GM12878 (cell line): Measurements from ENCODE around the gene CHST13. TPM values are rescaled to one million over a fixed set of nuclear protein-coding genes. Genes with fewer than 3 reads are reported as not detected.

ENCODE experiments used
- ATAC-seq: fragments of 200-7000 bp; cut with Tn5 transposase; 3 replicates; pipeline ENCODE4 v1.9.1; 2020; ENCODE audit warnings: mild to moderate bottlenecking, moderate library complexity
- BruUV-seq: library from RNA; stranded (reverse); fragments of 400-500 nt; replicated peaks from 2 replicates; lab custom pipeline; 2021; lab: Mats Ljungman, UMichigan
- CTCF ChIA-PET: fragments of 300-600 bp; sonication (Branson Sonifier 250); formaldehyde crosslinking; extraction: SDS; loops from one replicate; lab custom pipeline; 2021; ENCODE audit warnings: inconsistent platforms; lab: Yijun Ruan, JAX
- POLR2A ChIA-PET: fragments of 350-600 bp; formaldehyde crosslinking; extraction: SDS; loops from one replicate; lab custom pipeline; 2021; ENCODE audit warnings: inconsistent platforms; lab: Charles Lee
- RAD21 ChIA-PET: fragments of 300-600 bp; sonication (Branson Sonifier 250); formaldehyde crosslinking; loops from one replicate; lab custom pipeline; 2023; ENCODE audit warnings: antibody characterized with exemption; ENCODE audit not compliant: unreplicated experiment; lab: Charles Lee
- SMC1A ChIA-PET: fragments of 300-600 bp; sonication (Branson Sonifier 250); formaldehyde crosslinking; loops from one replicate; lab custom pipeline; 2023; ENCODE audit not compliant: unreplicated experiment, uncharacterized antibody; lab: Charles Lee
- DNase-seq: peaks from one replicate; pipeline ENCODE4 v3.0.0-alpha.2; 2011; ENCODE audit warnings: low read depth, low spot score
- FAIRE-seq: peaks from 3 replicates; lab custom pipeline; 2011; peaks lifted over from hg19 to GRCh38; lab: Jason Lieb, UNC
- H2AFZ ChIP-seq: 2 replicates; pipeline ENCODE4 v1.6.0; 2011; ENCODE audit warnings: low read depth, low read length, control low read depth; ENCODE audit not compliant: control insufficient read depth
- H3K27ac ChIP-seq: 2 replicates; pipeline ENCODE4 v1.5.1; 2011; ENCODE audit warnings: control low read depth; ENCODE audit not compliant: control insufficient read depth, insufficient read depth
- H3K27me3 ChIP-seq, 2 experiments: replicated peaks in 1 of 2; 2 replicates each; pipeline versions ENCODE4 v1.6.0 to v1.6.1; 2011; ENCODE audit warnings: low read length in 1 of 2; ENCODE audit not compliant: control insufficient read depth in 2 of 2, insufficient read depth in 2 of 2
- H3K36me3 ChIP-seq, 2 experiments: 2 replicates each; pipeline ENCODE4 v1.5.1; 2011; ENCODE audit warnings: low read length in 1 of 2; ENCODE audit not compliant: control insufficient read depth in 2 of 2, insufficient read depth in 2 of 2
- H3K4me1 ChIP-seq: 2 replicates; pipeline ENCODE4 v1.6.1; 2011; ENCODE audit warnings: mild to moderate bottlenecking, low read length, moderate library complexity, mixed read lengths; ENCODE audit not compliant: control insufficient read depth, insufficient read depth
- H3K4me2 ChIP-seq: 2 replicates; pipeline ENCODE4 v1.6.0; 2011; ENCODE audit warnings: control low read depth; ENCODE audit not compliant: control insufficient read depth, insufficient read depth
- H3K4me3 ChIP-seq: fragments of 200-600 bp; sonication (generic); 2 replicates; pipeline ENCODE4 v1.5.1; 2016
- H3K79me2 ChIP-seq: 2 replicates; pipeline ENCODE4 v1.6.0; 2011; ENCODE audit warnings: low read length; ENCODE audit not compliant: control insufficient read depth, insufficient read depth
- H3K9ac ChIP-seq: 2 replicates; pipeline ENCODE4 v1.8.0; 2011; ENCODE audit warnings: low read length, control low read depth, mixed read lengths; ENCODE audit not compliant: control insufficient read depth, insufficient read depth
- H3K9me3 ChIP-seq: replicated peaks from 3 replicates; pipeline ENCODE4 v1.5.1; 2011; ENCODE audit warnings: mild to moderate bottlenecking, low read length; ENCODE audit not compliant: control insufficient read depth, insufficient read depth
- H4K20me1 ChIP-seq: 2 replicates; pipeline ENCODE4 v1.6.0; 2011; ENCODE audit not compliant: control insufficient read depth, insufficient read depth
- BMI1 ChIP-seq: fragments of 450-650 bp; IDR thresholded peaks from 2 replicates; pipeline ENCODE4 v1.6.1; 2016; ENCODE audit warnings: mild to moderate bottlenecking, moderate library complexity, borderline replicate concordance
- CREB1 ChIP-seq: IDR thresholded peaks from 2 replicates; pipeline ENCODE4 v1.6.1; 2012; ENCODE audit warnings: low read depth, mild to moderate bottlenecking, inconsistent platforms
- ELK1 ChIP-seq: IDR thresholded peaks from 2 replicates; pipeline ENCODE4 v1.6.1; 2012; ENCODE audit warnings: low read depth, low read length, improper control_type of control experiment
- HDGF ChIP-seq: fragments of 450-650 bp; IDR thresholded peaks from 2 replicates; pipeline ENCODE4 v1.6.1; 2016; ENCODE audit warnings: antibody characterized with exemption
- MEF2B ChIP-seq: fragments of 450-650 bp; IDR thresholded peaks from 2 replicates; pipeline ENCODE4 v1.6.1; 2018; ENCODE audit warnings: mild to moderate bottlenecking, moderate library complexity; ENCODE audit not compliant: partially characterized antibody, poor library complexity, severe bottlenecking
- MXI1 ChIP-seq: fragments of 150-350 bp; IDR thresholded peaks from 2 replicates; pipeline ENCODE4 v1.6.1; 2011; ENCODE audit warnings: low read depth, mild to moderate bottlenecking, inconsistent platforms, low read length, improper control_type of control experiment
- NFYB ChIP-seq: IDR thresholded peaks from 2 replicates; pipeline ENCODE4 v1.6.1; 2011; ENCODE audit warnings: low read depth, mild to moderate bottlenecking, low read length, improper control_type of control experiment, moderate library complexity; ENCODE audit not compliant: insufficient read depth
- SREBF2 ChIP-seq: IDR thresholded peaks from 2 replicates; pipeline ENCODE4 v1.6.1; 2012; ENCODE audit warnings: mild to moderate bottlenecking, low read length
- ZNF592 ChIP-seq: fragments of 450-650 bp; IDR thresholded peaks from 2 replicates; pipeline ENCODE4 v1.6.1; 2017; ENCODE audit warnings: mild to moderate bottlenecking, moderate library complexity
- ZSCAN29 ChIP-seq: fragments of 450-650 bp; IDR thresholded peaks from 2 replicates; pipeline ENCODE4 v1.6.1; 2017; ENCODE audit warnings: mild to moderate bottlenecking, moderate library complexity
- WGBS: methylation state at CpG from one replicate; pipeline ENCODE4 v1.1.6; 2016; ENCODE audit warnings: low lambda C conversion rate; ENCODE audit not compliant: insufficient replicate concordance, insufficient coverage; ENCODE audit errors: missing lambda C conversion rate; 5-methylcytosine and 5-hydroxymethylcytosine counted together
- in situ Hi-C: fragments of 300-500 bp; cut with MboI; formaldehyde crosslinking; loops from 9 replicates; pipeline ENCODE4 v1.14.3; 2018; ENCODE audit warnings: mixed read lengths
- intact Hi-C: fragments of 100-400 bp; cut with micrococcal nuclease; formaldehyde crosslinking; loops from one replicate; pipeline ENCODE4 v1.14.2; 2022; ENCODE audit not compliant: unreplicated experiment
- polyA plus RNA-seq, 11 experiments: library from polyadenylated mRNA; depleted of rRNA in 4 of 11; unstranded in 6 of 11; stranded (reverse) in 5 of 11; fragments of >200 nt; fragmentation: Nextera tagmentation in 4 of 11; fragmentation: Illumina TruSeq in 1 of 11; extraction: Ambion mirVana in 4 of 11; extraction: Trizol in 1 of 11; gene quantifications; 1 replicate in 1 of 11; 2 replicates in 10 of 11; pipeline versions ENCODE4 v1.2.1 to v1.2.3, GENCODE V29; 2011 to 2016; ENCODE audit warnings: inconsistent platforms in 2 of 11, missing spikeins in 2 of 11, low read depth in 1 of 11
- total RNA-seq, 4 experiments: library from RNA; depleted of rRNA in 3 of 4; stranded (reverse); fragments of >200 nt in 3 of 4; fragmentation: Illumina TruSeq in 1 of 4; extraction: Trizol in 1 of 4; gene quantifications; 2 replicates each; pipeline versions ENCODE4 v1.2.1 to v1.2.3, GENCODE V29; 2013 to 2021

The CHST13 gene
- total and polyA plus RNA-seq, 10 of the 15 experiments (the other 5 are each of a cell fraction or from before 2014, with no cell fraction given): not detected

DNA sequence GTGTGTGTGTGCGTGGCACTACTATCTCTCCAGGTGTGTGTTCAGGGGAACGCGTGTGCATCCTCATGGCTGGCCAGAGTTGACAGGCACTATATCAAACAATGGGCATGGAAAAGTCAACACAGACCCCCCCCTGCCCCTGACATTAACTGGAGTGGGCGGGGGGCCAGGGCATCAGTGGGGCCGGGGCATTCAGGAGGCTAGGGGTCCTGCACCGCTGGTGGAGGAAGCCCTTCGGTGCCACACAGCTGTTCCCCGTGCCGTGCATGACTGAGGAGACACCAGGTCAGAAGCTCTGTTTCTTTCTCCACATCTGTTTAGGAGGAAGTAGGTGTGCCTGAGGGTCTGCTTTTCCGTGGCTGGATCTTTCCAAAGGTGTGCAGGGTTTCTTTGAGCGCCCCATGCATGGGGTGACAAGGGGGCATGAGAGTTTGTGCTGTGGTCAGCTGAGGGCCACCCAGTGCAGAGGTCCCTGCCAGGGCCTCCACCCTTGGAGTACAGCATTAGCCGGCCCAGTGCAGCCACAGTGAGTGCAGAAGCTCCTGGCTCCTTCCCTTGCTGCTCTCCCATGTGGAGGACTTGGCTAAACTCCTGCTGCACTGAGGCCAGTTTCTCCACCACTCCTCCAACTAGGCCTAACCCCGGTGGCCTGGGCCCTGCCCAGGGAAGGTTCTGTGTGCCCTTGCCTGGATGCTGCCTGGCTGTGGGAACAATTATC lies 27.3 kb downstream of the CHST13 start:
- Histone ChIP-seq H3K4me1 (no peaks in the 10 kb centered on the region), H3K9ac (no peak overlapping the region), H3K79me2 (no peaks in the 10 kb centered on the region), H3K4me3 (no peak overlapping the region), H3K36me3 (no peaks in the 10 kb centered on the region), H3K27me3 (peaks cover 3 to 8% of the 10 kb centered on the region in 2 experiments; a peak in 3 of 4 replicates), H3K27ac (no peak overlapping the region), H2AFZ (no peak overlapping the region), H3K4me2 (no peak overlapping the region), H4K20me1 (no peaks in the 10 kb centered on the region), H3K9me3 (no peaks in the 10 kb centered on the region)
- BruUV-seq: no TSS peak
- intact Hi-C loops: no loop called here
- ChIA-PET POLR2A (no interaction called here), CTCF (no interaction called here), SMC1A (interaction anchor here (0.9 kb wide), 1 partner anchor 188 kb away, joined by 4 read pairs; no protein-coding TSS in a partner anchor), RAD21 (no interaction called here)
- no peak for FAIRE-seq
- TF ChIP-seq NFYB: no peak
- ATAC-seq: no peak
- no peak for DNase-seq
- 33% methylated on average over 11 of the region's 13 CpGs for WGBS
- in situ Hi-C loops: no loop called here

- no peaks in the 10 kb centered on the region for H3K9me3 ChIP-seq
- H3K79me2 ChIP-seq: no peaks in the 10 kb centered on the region
- no peaks in the 10 kb centered on the region for H4K20me1 ChIP-seq
- ChIA-PET SMC1A (interaction anchor here (0.9 kb wide), 1 partner anchor 187 kb away, joined by 4 read pairs; no protein-coding TSS in a partner anchor), RAD21 (no interaction called here), CTCF (no interaction called here), POLR2A (no interaction called here)
- no peak overlapping the region for H3K27ac ChIP-seq
- no peaks in the 10 kb centered on the region for H3K36me3 ChIP-seq
- no peak overlapping the region for H3K9ac ChIP-seq
- 22% methylated on average over 17 of the region's 17 CpGs for WGBS
- DNase-seq (no peak), FAIRE-seq (no peak), ATAC-seq (no peak)
- no peak overlapping the region for H3K4me3 ChIP-seq
- peaks cover under 1 to 2% of the 10 kb centered on the region in 2 experiments; a peak in 3 of 4 replicates for H3K27me3 ChIP-seq
- in situ Hi-C loops: no loop called here
- no peaks in the 10 kb centered on the region for H3K4me1 ChIP-seq
- H2AFZ ChIP-seq: no peak overlapping the region
- BruUV-seq: no TSS peak
- intact Hi-C loops: no loop called here
- H3K4me2 ChIP-seq: no peak overlapping the region
- TF ChIP-seq HDGF: no peak
- TF ChIP-seq BMI1: no peak
- TF ChIP-seq MEF2B: no peak
- TF ChIP-seq ZSCAN29: no peak
- no peak for TF ChIP-seq MXI1
- no peak for TF ChIP-seq SREBF2
- no peak for TF ChIP-seq CREB1
- no peak for TF ChIP-seq ELK1
- TF ChIP-seq ZNF592: no peak
These were observed 28.1 kb downstream of the CHST13 start for GRCh38 chr3:126551839-126552687.
